ENCODE measurements around the gene TTLL4. TPM values are rescaled to one million over a fixed set of nuclear protein-coding genes. Genes with fewer than 3 reads are reported as not detected.

Gene TTLL4
- total and polyA plus RNA-seq, 2 experiments from 2014 or later: 53.5 to 77.8 TPM

GRCh38 chr2:218746470-218746795 is 35.8 kb downstream of the TTLL4 start:
- Mint-ChIP-seq H3K4me1 (peaks cover 4% of the 10 kb centered on the region; the same call in 1 of the 3 replicates), H3K4me3 (no peak overlapping the region), H3K27me3 (ENCODE audit: insufficient read depth, low read depth, poor library complexity) (no peaks in the 10 kb centered on the region), H3K9me3 (no peaks in the 10 kb centered on the region), H3K36me3 (ENCODE audit: low read depth) (peaks cover 78% of the 10 kb centered on the region), H3K27ac (no peak overlapping the region)
- H3K27ac ChIP-seq (ENCODE audit: low read depth): no peak overlapping the region
- H3K27me3 ChIP-seq (ENCODE audit: insufficient read depth): no peaks in the 10 kb centered on the region
- H3K4me3 ChIP-seq: no peak overlapping the region
- no peak for TF ChIP-seq NANOG (IDR thresholded peaks at IDR 0.05; ENCODE audit: borderline replicate concordance)
- no peak for TF ChIP-seq CTCF (conservative IDR thresholded peaks at IDR 0.05; ENCODE audit: low read depth in 2 of 2)
- TF ChIP-seq REST (IDR thresholded peaks at IDR 0.05; ENCODE audit: unreplicated experiment): no peak
- no peak for TF ChIP-seq ZNF331 (CRISPR knock-in tag; IDR thresholded peaks at IDR 0.05; ENCODE audit: low read depth)
- no peaks in the 10 kb centered on the region for H3K9me2 ChIP-seq (ENCODE audit: insufficient read depth)
- peaks cover 13% of the 10 kb centered on the region for H4K20me1 ChIP-seq (replicated peaks; ENCODE audit: insufficient read depth)
- DNase-seq (ENCODE audit: low spot score) (no peak), ATAC-seq (no peak)
- no peak overlapping the region for H3K4me2 ChIP-seq
- no peaks in the 10 kb centered on the region for H3F3A ChIP-seq (replicated peaks; ENCODE audit: low read depth)
- H2AFZ ChIP-seq: no peak overlapping the region
- peaks cover 40% of the 10 kb centered on the region for H3K36me3 ChIP-seq (ENCODE audit: insufficient read depth)
- H3K79me2 ChIP-seq (replicated peaks; ENCODE audit: insufficient read depth): no peaks in the 10 kb centered on the region
- H3K4me1 ChIP-seq (ENCODE audit: insufficient read depth): no peaks in the 10 kb centered on the region

- Mint-ChIP-seq H3K27ac (no peak overlapping the region), H3K4me3 (no peak overlapping the region), H3K4me1 (peaks cover 4% of the 10 kb centered on the region; the same call in 1 of the 3 replicates), H3K36me3 (ENCODE audit: low read depth) (peaks cover 81% of the 10 kb centered on the region), H3K27me3 (ENCODE audit: insufficient read depth, low read depth, poor library complexity) (peaks cover 2% of the 10 kb centered on the region), H3K9me3 (no peaks in the 10 kb centered on the region)
- Histone ChIP-seq H4K20me1 (replicated peaks; ENCODE audit: insufficient read depth) (peaks cover 13% of the 10 kb centered on the region), H3K9me2 (ENCODE audit: insufficient read depth) (no peaks in the 10 kb centered on the region), H3F3A (replicated peaks; ENCODE audit: low read depth) (no peaks in the 10 kb centered on the region), H2AFZ (no peak overlapping the region), H3K4me2 (no peak overlapping the region), H3K27me3 (ENCODE audit: insufficient read depth) (no peaks in the 10 kb centered on the region), H3K36me3 (ENCODE audit: insufficient read depth) (peaks cover 42% of the 10 kb centered on the region), H3K79me2 (replicated peaks; ENCODE audit: insufficient read depth) (no peaks in the 10 kb centered on the region), H3K4me1 (ENCODE audit: insufficient read depth) (no peaks in the 10 kb centered on the region), H3K27ac (ENCODE audit: low read depth) (no peak overlapping the region), H3K4me3 (no peak overlapping the region)
- ATAC-seq (no peak), DNase-seq (ENCODE audit: low spot score) (no peak)
- TF ChIP-seq NANOG (IDR thresholded peaks at IDR 0.05; ENCODE audit: borderline replicate concordance) (no peak), STAT1 (IDR thresholded peaks at IDR 0.05; ENCODE audit: unreplicated experiment) (no peak), ZNF331 (CRISPR knock-in tag; IDR thresholded peaks at IDR 0.05; ENCODE audit: low read depth) (no peak), CREB1 (CRISPR knock-in tag; IDR thresholded peaks at IDR 0.05; ENCODE audit: low read depth) (no peak), ETS1 (IDR thresholded peaks at IDR 0.05) (no peak), EZH2 (IDR thresholded peaks at IDR 0.05; ENCODE audit: low read depth, unreplicated experiment) (no peak), REST (IDR thresholded peaks at IDR 0.05; ENCODE audit: unreplicated experiment) (no peak), ZNF114 (CRISPR knock-in tag; IDR thresholded peaks at IDR 0.05) (no peak)
Measured at GRCh38 chr2:218746960-218747359, 36.3 kb downstream of the TTLL4 start.

Measured in GM23338 (cell line).